NCI-H1694 (cell line): ENCODE data around the gene GARIN3.

Source experiments
- DNase-seq: peaks from one replicate; lab custom pipeline; 2025; lab: John Stamatoyannopoulos, UW

The GARIN3 gene

DNA sequence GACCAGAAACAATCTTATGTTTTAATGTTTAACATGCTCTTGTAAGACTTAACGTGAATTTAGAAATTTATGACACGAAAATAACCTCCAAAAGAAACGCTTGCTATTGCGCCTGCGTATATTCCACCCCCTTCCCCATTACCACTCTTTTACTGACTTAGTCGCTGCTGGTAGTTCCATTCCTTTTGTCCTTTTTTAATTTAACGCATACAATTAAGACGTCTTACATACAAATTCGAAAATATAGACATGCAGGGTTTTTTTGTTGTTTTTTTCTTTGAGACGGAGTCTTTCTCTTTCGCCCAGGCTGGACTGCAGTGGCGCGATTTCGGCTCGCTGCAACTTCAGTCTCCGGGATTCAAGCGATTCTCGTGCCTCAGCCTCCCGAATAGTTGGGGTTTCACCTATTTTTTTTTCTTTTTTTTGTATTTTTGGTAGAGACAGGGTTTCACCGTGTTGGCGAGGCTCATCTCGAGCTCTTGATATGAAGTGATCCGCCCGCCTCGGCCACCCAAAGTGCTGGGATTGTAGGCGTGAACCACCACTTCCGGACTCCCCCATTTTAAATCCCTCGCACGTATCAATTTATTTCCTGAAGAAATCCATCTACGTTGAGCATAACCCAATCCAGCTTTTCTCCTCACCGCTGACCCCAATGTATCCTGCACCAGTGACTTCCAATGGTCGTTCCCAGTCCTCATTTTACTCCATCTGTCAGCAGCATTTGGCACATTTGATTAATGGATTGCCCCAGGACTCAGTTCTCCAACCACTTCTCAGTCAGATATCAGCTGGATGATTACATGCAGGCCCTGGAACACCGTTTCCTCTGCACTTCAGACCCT, 22.7 kb downstream of the GARIN3 start:
- DNase-seq = peak; percentile 71

GRCh38 chr5:157142317-157143126, 23.5 kb downstream of the GARIN3 start, which contains the start of gene MED7:
MED7 (minus strand) TSS chr5:157142865; CDS start chr5:157139431, 3,434 bp downstream.
- DNase-seq = peak; percentile 95

GRCh38 chr5:157137691-157138090, 28.4 kb downstream of the GARIN3 start:
- DNase-seq = no peak

- DNase-seq = no peak
These were observed 33.8 kb downstream of the GARIN3 start for GRCh38 chr5:157132281-157132612.

DNA sequence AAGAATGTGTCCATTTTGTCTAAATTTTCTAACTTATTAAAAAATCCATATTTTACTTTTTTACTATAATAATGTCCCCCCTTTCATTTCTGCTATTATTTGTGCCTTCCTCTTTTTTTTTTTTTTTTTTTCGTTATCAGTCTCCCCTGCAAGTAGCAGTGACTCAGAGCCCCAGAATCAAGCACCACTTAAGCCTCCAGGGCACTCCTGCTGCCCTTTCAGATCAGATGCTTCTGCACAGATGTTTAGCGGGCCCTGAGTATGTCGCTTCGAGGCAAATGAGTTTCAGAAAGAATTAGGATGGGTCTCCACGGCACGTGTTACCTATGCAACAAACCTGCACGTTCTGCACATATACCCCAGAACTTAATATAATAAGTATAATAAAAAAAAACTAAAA, 35.1 kb downstream of the GARIN3 start:
- DNase-seq = no peak

GRCh38 chr5:157121709-157122108, 44.4 kb downstream of the GARIN3 start:
- DNase-seq = no peak

GRCh38 chr5:157120102-157120501, 46.0 kb downstream of the GARIN3 start:
- no peak for DNase-seq

DNA sequence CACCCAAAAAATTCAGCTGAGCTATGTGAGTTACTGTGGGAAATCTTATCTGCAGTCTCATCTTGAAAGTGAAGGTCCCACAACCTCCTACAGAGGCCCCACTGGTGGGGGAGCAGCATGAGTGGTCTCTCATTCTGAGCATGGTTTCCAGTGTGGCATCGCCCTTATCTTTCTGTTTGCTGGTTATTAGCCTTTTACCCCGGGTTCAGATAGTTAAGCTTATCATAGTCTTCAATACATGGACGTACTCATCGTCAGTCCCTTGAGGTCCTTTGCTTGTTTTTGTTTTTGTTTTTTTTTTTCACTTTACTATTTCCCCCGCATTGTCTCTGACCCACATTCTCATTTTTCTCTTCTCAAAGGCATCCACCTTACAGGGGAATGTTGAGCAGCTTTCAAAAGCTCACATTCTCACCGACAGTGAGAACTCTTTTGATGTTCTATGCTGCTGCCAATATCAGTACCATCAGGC, 49.5 kb downstream of the GARIN3 start:
- no peak for DNase-seq

DNA sequence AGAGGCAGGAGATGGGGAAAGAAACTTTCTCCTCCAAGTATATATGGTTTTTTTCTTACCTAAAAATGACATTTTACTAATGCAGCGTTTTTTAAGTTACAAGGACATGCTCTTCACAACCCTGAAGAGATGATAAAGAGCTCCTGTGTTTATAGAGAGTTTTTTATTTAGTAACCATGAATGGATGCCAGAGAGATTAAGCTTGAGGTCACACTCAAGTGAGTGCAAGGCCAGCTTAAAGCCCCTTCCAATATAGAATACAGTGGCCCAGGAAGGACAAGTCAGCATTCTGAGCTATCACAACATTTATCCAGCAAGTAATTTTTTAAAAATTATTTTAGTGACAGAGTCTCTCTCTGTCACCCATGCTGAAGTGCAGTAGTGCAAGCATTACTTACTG, 50.6 kb downstream of the GARIN3 start:
- DNase-seq = no peak

GRCh38 chr5:157115012-157115411, 51.1 kb downstream of the GARIN3 start:
- DNase-seq = no peak

GRCh38 chr5:157113002-157113401, 53.1 kb downstream of the GARIN3 start:
- no peak for DNase-seq
